ENCODE data around the gene ALG9. TPM values are rescaled to one million over a fixed set of nuclear protein-coding genes. Genes with fewer than 3 reads are reported as not detected.

ALG9 gene
- total and polyA plus RNA-seq, 10 of the 15 experiments (the other 5 are each of a cell fraction or from before 2014, with no cell fraction given), result 10.8 to 41.6 (median 25.5) TPM

DNA sequence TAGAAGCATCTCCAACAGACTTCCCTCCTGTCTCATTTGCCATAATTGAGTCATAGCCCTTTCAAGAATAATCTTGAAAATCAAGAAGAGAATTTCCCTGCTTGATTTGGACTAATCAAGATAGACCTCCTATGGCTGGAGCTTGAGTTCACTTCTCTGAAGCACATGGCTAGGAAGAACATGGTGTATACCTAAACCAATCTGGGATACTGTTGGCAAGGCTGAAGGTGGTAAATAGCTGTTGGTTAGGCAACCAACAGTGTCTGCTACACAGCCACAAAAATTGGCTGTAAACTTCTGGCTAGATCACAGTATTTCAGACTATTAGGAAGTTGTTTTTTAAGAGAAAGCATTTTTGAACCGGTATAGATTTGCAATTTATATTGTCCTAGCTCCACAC is 35.3 kb upstream of the ALG9 start:
- Histone ChIP-seq H3K4me3 (no peak overlapping the region), H3K27ac (ENCODE audit: control insufficient read depth, insufficient read depth) (no peak overlapping the region), H3K79me2 (ENCODE audit: control insufficient read depth, insufficient read depth, low read length) (no peaks in the 10 kb centered on the region), H3K4me2 (ENCODE audit: control insufficient read depth, insufficient read depth) (no peak overlapping the region), H3K9me3 (replicated peaks; ENCODE audit: control insufficient read depth, insufficient read depth, low read length) (no peaks in the 10 kb centered on the region), H3K36me3 (ENCODE audit: control insufficient read depth in 2 of 2, insufficient read depth in 2 of 2, low read length in 1 of 2) (no peaks in the 10 kb centered on the region), H3K27me3 (replicated peaks in 1 of 2; ENCODE audit: control insufficient read depth in 2 of 2, insufficient read depth in 2 of 2, low read length in 1 of 2) (no peaks in the 10 kb centered on the region), H3K9ac (ENCODE audit: control insufficient read depth, insufficient read depth, low read length) (no peak overlapping the region), H2AFZ (ENCODE audit: control insufficient read depth, low read depth, low read length) (no peak overlapping the region), H3K4me1 (ENCODE audit: control insufficient read depth, insufficient read depth, low read length) (no peaks in the 10 kb centered on the region), H4K20me1 (ENCODE audit: control insufficient read depth, insufficient read depth) (no peaks in the 10 kb centered on the region)
- in situ Hi-C loops (cut with MboI) (no loop called here), intact Hi-C loops (cut with micrococcal nuclease; ENCODE audit: unreplicated experiment) (no loop called here)
- TF ChIP-seq SUPT20H (IDR thresholded peaks at IDR 0.05; ENCODE audit: borderline replicate concordance, control insufficient read depth, low read depth, low read length), result no peak
- TF ChIP-seq CUX1 (IDR thresholded peaks at IDR 0.05; ENCODE audit: insufficient replicate concordance, low read depth, low read length), result no peak
- TF ChIP-seq TARDBP (IDR thresholded peaks at IDR 0.05; ENCODE audit: borderline replicate concordance), result no peak
- no peak for TF ChIP-seq IRF4 (IDR thresholded peaks at IDR 0.05; ENCODE audit: low read depth, low read length)
- TF ChIP-seq STAT1 (conservative IDR thresholded peaks at IDR 0.05), result no peak
- no peak for TF ChIP-seq ZBED1 (IDR thresholded peaks at IDR 0.05; ENCODE audit: borderline replicate concordance)
- no peak for TF ChIP-seq ZNF217 (IDR thresholded peaks at IDR 0.05)
- TF ChIP-seq, protein P1, sequence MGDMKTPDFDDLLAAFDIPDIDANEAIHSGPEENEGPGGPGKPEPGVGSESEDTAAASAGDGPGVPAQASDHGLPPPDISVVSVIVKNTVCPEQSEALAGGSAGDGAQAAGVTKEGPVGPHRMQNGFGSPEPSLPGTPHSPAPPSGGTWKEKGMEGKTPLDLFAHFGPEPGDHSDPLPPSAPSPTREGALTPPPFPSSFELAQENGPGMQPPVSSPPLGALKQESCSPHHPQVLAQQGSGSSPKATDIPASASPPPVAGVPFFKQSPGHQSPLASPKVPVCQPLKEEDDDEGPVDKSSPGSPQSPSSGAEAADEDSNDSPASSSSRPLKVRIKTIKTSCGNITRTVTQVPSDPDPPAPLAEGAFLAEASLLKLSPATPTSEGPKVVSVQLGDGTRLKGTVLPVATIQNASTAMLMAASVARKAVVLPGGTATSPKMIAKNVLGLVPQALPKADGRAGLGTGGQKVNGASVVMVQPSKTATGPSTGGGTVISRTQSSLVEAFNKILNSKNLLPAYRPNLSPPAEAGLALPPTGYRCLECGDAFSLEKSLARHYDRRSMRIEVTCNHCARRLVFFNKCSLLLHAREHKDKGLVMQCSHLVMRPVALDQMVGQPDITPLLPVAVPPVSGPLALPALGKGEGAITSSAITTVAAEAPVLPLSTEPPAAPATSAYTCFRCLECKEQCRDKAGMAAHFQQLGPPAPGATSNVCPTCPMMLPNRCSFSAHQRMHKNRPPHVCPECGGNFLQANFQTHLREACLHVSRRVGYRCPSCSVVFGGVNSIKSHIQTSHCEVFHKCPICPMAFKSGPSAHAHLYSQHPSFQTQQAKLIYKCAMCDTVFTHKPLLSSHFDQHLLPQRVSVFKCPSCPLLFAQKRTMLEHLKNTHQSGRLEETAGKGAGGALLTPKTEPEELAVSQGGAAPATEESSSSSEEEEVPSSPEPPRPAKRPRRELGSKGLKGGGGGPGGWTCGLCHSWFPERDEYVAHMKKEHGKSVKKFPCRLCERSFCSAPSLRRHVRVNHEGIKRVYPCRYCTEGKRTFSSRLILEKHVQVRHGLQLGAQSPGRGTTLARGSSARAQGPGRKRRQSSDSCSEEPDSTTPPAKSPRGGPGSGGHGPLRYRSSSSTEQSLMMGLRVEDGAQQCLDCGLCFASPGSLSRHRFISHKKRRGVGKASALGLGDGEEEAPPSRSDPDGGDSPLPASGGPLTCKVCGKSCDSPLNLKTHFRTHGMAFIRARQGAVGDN (IDR thresholded peaks at IDR 0.05), result no peak
- no peak for TF ChIP-seq RELB (IDR thresholded peaks at IDR 0.05; ENCODE audit: low read depth)
- no peak for ATAC-seq
- DNase-seq (ENCODE audit: low read depth, low spot score), result no peak
- no peak for FAIRE-seq
- RAD21 ChIA-PET (ENCODE audit: unreplicated experiment), result no interaction called here
- CTCF ChIA-PET, result no interaction called here
- 82% methylated on average over 1 of the region's 1 CpG for WGBS (ENCODE audit: insufficient coverage, insufficient replicate concordance, low lambda C conversion rate, missing lambda C conversion rate)
- POLR2A ChIA-PET, result no interaction called here
- SMC1A ChIA-PET (ENCODE audit: uncharacterized antibody, unreplicated experiment), result interaction anchor here (0.7 kb wide), 1 partner anchor 98 kb away, joined by 3 read pairs; no protein-coding TSS in a partner anchor
- BruUV-seq (replicated peaks), result no TSS peak

Measured in GM12878 (cell line).